GM19023 (cell line): ENCODE results near the gene NT5M.

Source experiments
- ATAC-seq: cut with Tn5 transposase; IDR thresholded peaks from one replicate; pipeline ENCODE4 v1.9.1; 2021; ENCODE audit warnings: mild to moderate bottlenecking, moderate library complexity; ENCODE audit not compliant: unreplicated experiment

The NT5M gene

GRCh38 chr17:17387498-17388362, 84.6 kb downstream of the NT5M start:
- no peak for ATAC-seq

DNA sequence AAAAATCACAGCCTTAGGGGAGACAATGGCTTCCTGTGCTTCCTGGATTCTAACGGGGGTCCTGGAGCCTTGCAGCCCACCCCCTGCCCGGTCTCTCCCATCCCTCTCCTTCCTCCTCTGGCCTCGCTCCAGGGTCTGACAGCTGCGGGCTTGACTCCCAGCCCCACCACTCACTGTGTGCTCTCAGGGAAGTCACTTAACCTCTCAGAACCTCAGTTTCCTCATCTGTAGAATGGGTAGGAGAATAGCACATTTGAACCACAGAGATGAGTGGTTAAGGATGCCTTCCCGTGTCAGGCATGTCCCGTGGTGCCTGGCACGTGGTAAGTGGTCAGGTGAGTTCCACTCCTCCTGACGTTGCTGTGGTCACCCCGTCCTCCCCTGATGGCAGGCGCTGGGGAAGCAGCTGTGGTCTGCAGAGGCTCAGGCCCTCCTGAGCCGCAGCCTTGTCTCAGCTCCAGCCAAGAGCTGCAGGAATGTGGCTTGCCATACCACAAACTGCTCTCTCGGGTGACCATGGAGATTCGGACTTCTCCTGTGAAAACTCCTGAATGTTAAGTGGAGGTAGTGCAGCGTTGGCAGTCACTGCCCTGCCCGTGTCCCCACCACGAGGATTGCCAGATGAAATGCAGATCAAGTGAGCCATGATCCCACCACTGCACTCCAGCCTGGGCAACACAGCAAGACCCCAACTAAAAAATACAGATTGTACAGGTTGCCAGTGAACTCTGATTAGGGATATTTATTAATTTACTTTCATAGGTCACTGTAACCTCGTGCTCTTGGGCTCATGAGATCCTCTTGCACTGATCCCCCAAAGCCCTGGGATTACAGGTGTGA, 85.7 kb downstream of the NT5M start:
- ATAC-seq = no peak

DNA sequence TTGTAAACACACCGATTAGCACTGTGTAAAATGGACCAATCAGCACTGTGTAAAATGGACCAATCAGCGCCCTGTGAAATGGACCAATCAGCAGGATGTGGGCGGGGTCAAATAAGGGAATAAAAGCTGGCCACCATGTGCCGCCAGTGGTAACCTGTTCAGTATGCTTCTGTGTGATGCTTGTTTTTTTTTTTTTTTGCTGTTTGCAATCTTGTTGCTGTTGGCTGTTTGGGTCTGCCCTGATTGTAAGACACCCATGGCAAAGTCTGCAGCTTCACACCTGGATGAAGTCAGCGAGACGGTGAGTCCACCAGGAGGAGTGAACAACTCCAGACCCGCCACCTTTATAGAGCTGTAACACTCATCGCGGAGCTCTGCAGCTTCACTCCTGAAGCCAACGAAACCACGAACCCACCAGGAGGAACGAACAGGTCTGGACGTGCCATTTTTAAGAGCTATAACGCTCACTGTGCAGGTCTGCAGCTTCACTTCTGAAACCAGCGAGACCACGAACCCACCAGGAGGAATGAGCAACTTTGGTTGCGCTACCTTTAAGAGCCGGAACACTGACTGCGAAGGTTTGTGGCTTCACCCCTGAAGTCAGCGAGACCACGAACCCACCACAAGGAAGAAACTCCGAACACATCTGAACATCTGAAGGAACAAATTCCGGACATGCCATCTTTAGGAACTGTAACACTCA, 88.6 kb downstream of the NT5M start:
- no peak for ATAC-seq

- ATAC-seq = no peak
Observed at GRCh38 chr17:17393976-17394375, 90.8 kb downstream of the NT5M start.

GRCh38 chr17:17394494-17394893, 91.3 kb downstream of the NT5M start:
- ATAC-seq = no peak

GRCh38 chr17:17395246-17395802, 92.2 kb downstream of the NT5M start:
- no peak for ATAC-seq

GRCh38 chr17:17395885-17396284, 92.7 kb downstream of the NT5M start:
- no peak for ATAC-seq
